Spleen (tissue), 7 donors: ENCODE results near the gene IDUA.
"Not testable (repeated sequence)": the region's sequence is repeated elsewhere in the genome, so short reads cannot be mapped to it uniquely, and the experiment has no call there.

Experiments used
- CTCF ChIP-seq, 11 experiments: fragments of 200-600 bp in 7 of 11; fragments of 450-650 bp in 4 of 11; sonication (generic) in 4 of 11; IDR thresholded peaks in 8 of 11; conservative IDR thresholded peaks in 3 of 11; 1 replicate in 7 of 11; 2 replicates in 4 of 11; pipeline versions ENCODE4 v1.4.0 to v1.8.0; 2016 to 2021; ENCODE audit warnings: antibody characterized with exemption in 11 of 11, inconsistent platforms in 4 of 11, mild to moderate bottlenecking in 1 of 11
- POLR2A ChIP-seq, 3 donors: fragments of 450-650 bp; IDR thresholded peaks; one replicate each; pipeline ENCODE4 v1.5.1; 2017; ENCODE audit warnings: antibody characterized with exemption in 3 of 3, mild to moderate bottlenecking in 1 of 3
- donor health status: DM: no; HTN: no; CAD: no; lungs with moderate emphysema.
- donor health status: DM: no; HTN: no; CAD: no.
- donor health status: DM: no; HTN: no; CAD: no.

GRCh38 chr4:976016-976415, 10.8 kb upstream of the IDUA start:
- TF ChIP-seq POLR2A (IDR thresholded peaks at IDR 0.05); CTCF (IDR thresholded peaks at IDR 0.05 in 8 of 11, conservative IDR thresholded peaks at IDR 0.05 in 3 of 11): not testable (repeated sequence)
